Measurements from ENCODE around the gene ITGAL. TPM values are rescaled to one million over a fixed set of nuclear protein-coding genes. Genes with fewer than 3 reads are reported as not detected.

Gene ITGAL
- total RNA-seq, 2 donors from 2014 or later: not detected

DNA sequence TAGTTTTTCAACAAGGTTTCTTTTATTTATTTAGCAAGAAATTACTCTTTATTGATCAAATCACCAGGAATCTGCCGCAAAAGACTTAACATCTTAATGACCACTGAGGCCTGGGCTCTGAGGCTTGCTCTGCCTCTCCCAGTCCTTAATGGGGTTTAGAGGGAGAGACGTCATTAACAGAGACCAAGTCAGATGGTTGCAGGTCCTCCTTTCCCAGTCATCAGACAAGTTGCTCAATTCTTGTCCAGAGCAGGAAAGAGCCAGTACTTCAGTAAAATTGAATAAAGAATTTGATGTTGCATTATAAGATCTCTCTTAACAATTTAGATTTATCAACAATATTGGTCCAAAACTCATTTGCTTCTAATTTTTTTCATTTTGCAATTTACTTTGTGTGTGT, 28.9 kb upstream of the ITGAL start:
- TF ChIP-seq, protein P1, sequence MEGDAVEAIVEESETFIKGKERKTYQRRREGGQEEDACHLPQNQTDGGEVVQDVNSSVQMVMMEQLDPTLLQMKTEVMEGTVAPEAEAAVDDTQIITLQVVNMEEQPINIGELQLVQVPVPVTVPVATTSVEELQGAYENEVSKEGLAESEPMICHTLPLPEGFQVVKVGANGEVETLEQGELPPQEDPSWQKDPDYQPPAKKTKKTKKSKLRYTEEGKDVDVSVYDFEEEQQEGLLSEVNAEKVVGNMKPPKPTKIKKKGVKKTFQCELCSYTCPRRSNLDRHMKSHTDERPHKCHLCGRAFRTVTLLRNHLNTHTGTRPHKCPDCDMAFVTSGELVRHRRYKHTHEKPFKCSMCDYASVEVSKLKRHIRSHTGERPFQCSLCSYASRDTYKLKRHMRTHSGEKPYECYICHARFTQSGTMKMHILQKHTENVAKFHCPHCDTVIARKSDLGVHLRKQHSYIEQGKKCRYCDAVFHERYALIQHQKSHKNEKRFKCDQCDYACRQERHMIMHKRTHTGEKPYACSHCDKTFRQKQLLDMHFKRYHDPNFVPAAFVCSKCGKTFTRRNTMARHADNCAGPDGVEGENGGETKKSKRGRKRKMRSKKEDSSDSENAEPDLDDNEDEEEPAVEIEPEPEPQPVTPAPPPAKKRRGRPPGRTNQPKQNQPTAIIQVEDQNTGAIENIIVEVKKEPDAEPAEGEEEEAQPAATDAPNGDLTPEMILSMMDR (conservative IDR thresholded peaks at IDR 0.05): no peak
- no peaks in the 10 kb centered on the region for H3K27me3 ChIP-seq (ENCODE audit: control insufficient read depth, insufficient read depth, low read length, poor library complexity, severe bottlenecking)
- no peak overlapping the region for H3K27ac Mint-ChIP-seq
- H3K27ac ChIP-seq (ENCODE audit: low read depth, low read length): no peak overlapping the region
- H3K9me3 Mint-ChIP-seq: peaks cover 14% of the 10 kb centered on the region
- H3K4me1 ChIP-seq (ENCODE audit: control insufficient read depth, insufficient read depth, low read length): peaks cover 3% of the 10 kb centered on the region
- peaks cover 14% of the 10 kb centered on the region for H3K36me3 ChIP-seq (ENCODE audit: control insufficient read depth, insufficient read depth, low read length)
- no peak for DNase-seq
- H3K9ac ChIP-seq (ENCODE audit: extremely low read depth, low read length, poor library complexity, severe bottlenecking): no peak overlapping the region
- peaks cover 9% of the 10 kb centered on the region for H3K9me3 ChIP-seq (ENCODE audit: control insufficient read depth, low read length)
- WGBS, 2 experiments (ENCODE audit: insufficient coverage in 1 of 2, insufficient read length in 1 of 2): 98 to 100% methylated on average over 1 to 2 of the region's 2 CpGs
- peak overlapping the region; percentile 82 for H3K4me3 ChIP-seq (ENCODE audit: low read length)
- H3K27me3 Mint-ChIP-seq (ENCODE audit: insufficient read depth): peaks cover 16% of the 10 kb centered on the region
- peaks cover 21% of the 10 kb centered on the region for H3K36me3 Mint-ChIP-seq (ENCODE audit: low read depth)
- H3K4me1 Mint-ChIP-seq: peaks cover 5% of the 10 kb centered on the region
- no peak overlapping the region for H3K4me3 Mint-ChIP-seq

DNA sequence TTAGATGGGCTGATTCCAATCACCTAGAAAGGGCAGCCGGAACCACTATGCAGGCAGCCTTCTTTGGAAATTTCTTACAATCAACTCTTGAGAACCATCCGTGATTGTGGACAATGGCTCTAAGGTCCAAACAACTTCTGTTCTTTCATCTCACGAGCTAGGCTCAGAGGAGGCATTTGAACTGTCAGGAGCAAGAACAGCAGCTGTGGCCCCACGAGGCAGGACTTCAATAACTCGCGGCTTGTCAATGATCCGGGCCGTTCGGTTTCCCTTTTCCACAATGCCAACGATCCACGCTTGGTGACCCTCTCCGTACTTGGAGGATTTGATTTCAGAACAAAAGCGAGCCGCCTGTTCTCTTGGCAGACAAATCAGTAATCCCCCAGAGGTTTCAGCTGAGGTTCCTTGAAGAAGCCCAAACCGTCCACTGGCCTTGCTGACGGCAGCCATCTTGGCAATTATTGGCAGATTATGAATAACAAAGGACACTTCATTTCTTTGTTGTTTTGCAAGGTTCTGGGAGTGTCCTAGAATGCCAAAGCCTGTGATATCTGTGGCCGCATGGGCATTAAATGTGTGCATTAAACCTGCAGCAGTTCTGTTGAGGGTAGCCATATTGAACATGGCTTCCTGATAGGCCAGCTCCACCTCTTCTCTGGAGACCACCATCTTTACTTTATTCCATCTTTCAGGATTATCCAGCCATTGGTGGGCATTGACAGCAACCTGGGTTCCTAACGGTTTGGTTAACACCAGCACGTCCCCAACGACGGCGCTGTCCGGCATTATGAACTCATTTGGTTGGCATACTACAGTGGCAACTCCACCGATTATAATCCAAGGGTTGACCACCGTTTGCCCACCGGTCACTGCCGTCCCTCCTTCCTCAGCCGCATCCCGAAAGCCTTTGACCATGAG, 28.1 kb upstream of the ITGAL start:
- 94 to 98% methylated on average over 28 to 29 of the region's 29 CpGs for WGBS, 2 experiments (ENCODE audit: insufficient coverage in 1 of 2, insufficient read length in 1 of 2)

DNA sequence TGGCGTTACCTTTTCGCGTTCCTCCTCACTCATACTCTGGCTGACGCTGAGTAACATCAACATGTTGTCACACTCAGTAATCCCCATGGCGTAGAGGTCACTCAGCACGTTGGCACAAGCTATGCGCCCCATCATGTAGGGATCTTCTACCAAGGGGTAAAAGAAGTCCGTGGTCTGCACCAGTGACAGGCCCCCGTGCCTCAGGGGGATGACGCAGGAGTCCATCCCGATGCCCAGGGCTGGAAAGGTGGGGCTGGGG, 27.5 kb upstream of the ITGAL start:
- Histone ChIP-seq H3K36me3 (ENCODE audit: control insufficient read depth, insufficient read depth, low read length) (peaks cover 14% of the 10 kb centered on the region), H3K27me3 (ENCODE audit: control insufficient read depth, insufficient read depth, low read length, poor library complexity, severe bottlenecking) (no peaks in the 10 kb centered on the region), H3K9me3 (ENCODE audit: control insufficient read depth, low read length) (peaks cover 9% of the 10 kb centered on the region), H3K4me1 (ENCODE audit: control insufficient read depth, insufficient read depth, low read length) (peaks cover 3% of the 10 kb centered on the region), H3K27ac (ENCODE audit: low read depth, low read length) (no peak overlapping the region), H3K9ac (ENCODE audit: extremely low read depth, low read length, poor library complexity, severe bottlenecking) (peak overlapping the region; percentile 89), H3K4me3 (ENCODE audit: low read length) (peak overlapping the region; percentile 82)
- no peak for DNase-seq
- Mint-ChIP-seq H3K4me3 (peak overlapping the region; percentile 74), H3K36me3 (ENCODE audit: low read depth) (peaks cover 21% of the 10 kb centered on the region), H3K27ac (no peak overlapping the region), H3K4me1 (peaks cover 5% of the 10 kb centered on the region), H3K9me3 (peaks cover 12% of the 10 kb centered on the region), H3K27me3 (ENCODE audit: insufficient read depth) (peaks cover 16% of the 10 kb centered on the region)
- 52 to 53% methylated on average over 8 to 11 of the region's 11 CpGs for WGBS, 2 experiments (ENCODE audit: insufficient coverage in 1 of 2, insufficient read length in 1 of 2)
- TF ChIP-seq, protein P1 (conservative IDR thresholded peaks at IDR 0.05): no peak

More for the DNA sequence above, 28.1 kb upstream of the ITGAL start:
- Mint-ChIP-seq H3K36me3 (ENCODE audit: low read depth) (peaks cover 21% of the 10 kb centered on the region), H3K27ac (no peak overlapping the region), H3K4me3 (peak overlapping the region; percentile 74), H3K27me3 (ENCODE audit: insufficient read depth) (peaks cover 16% of the 10 kb centered on the region), H3K9me3 (peaks cover 12% of the 10 kb centered on the region), H3K4me1 (peaks cover 5% of the 10 kb centered on the region)
- Histone ChIP-seq H3K27ac (ENCODE audit: low read depth, low read length) (no peak overlapping the region), H3K9ac (ENCODE audit: extremely low read depth, low read length, poor library complexity, severe bottlenecking) (peak overlapping the region; percentile 89), H3K9me3 (ENCODE audit: control insufficient read depth, low read length) (peaks cover 9% of the 10 kb centered on the region), H3K4me1 (ENCODE audit: control insufficient read depth, insufficient read depth, low read length) (peaks cover 3% of the 10 kb centered on the region), H3K36me3 (ENCODE audit: control insufficient read depth, insufficient read depth, low read length) (peaks cover 14% of the 10 kb centered on the region), H3K27me3 (ENCODE audit: control insufficient read depth, insufficient read depth, low read length, poor library complexity, severe bottlenecking) (no peaks in the 10 kb centered on the region), H3K4me3 (ENCODE audit: low read length) (peak overlapping the region; percentile 82)
- TF ChIP-seq, protein P1 (conservative IDR thresholded peaks at IDR 0.05): no peak
- DNase-seq: no peak
